ENCODE measurements around the gene PIGV. TPM values are rescaled to one million over a fixed set of nuclear protein-coding genes. Genes with fewer than 3 reads are reported as not detected.

PIGV gene
- total RNA-seq, 1 experiment from 2014 or later, result 13.2 TPM

DNA sequence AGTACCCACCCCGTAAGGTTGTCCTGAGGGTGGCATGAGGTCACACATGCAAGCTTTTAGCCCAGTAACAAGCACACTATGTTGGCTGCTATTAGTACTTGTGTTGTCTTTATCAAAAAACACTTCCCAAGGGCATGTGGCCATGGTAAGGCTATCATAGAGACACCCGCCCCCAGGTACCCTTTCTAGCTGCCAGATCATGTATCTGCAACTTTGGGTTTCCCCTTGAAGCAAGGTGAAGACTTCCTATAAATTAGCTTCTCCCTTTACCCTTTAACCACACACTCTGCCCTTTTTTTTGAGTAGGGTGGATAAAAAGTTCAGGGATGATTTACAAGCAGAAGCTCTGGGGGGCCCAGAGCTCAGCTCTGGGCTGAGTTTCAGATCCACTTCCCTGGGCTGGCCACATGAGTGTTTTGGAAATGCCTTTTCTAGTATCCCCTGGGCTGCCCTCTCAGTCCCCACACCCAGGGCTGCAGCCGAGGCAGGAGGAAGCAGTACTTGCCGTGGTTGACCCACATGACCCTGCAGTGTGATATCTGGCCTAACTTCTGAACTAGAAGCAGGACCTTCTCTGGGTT, 40.8 kb downstream of the PIGV start:
- no peaks in the 10 kb centered on the region for H3K9me2 ChIP-seq (ENCODE audit: insufficient read depth)
- TF ChIP-seq EZH2phosphoT487 (IDR thresholded peaks at IDR 0.05; ENCODE audit: borderline replicate concordance) (no peak), SRF (IDR thresholded peaks at IDR 0.05; ENCODE audit: low read depth) (no peak), JUND (IDR thresholded peaks at IDR 0.05) (no peak), ZNF274 (IDR thresholded peaks at IDR 0.05; ENCODE audit: low read depth, low read length) (no peak), CEBPB (IDR thresholded peaks at IDR 0.05; ENCODE audit: low read depth) (no peak), SIN3A (IDR thresholded peaks at IDR 0.05; ENCODE audit: low read depth) (no peak), ELF1 (IDR thresholded peaks at IDR 0.05; ENCODE audit: borderline replicate concordance, low read depth) (no peak), FOSL1 (IDR thresholded peaks at IDR 0.05; ENCODE audit: low read depth) (no peak), EZH2 (IDR thresholded peaks at IDR 0.05) (no peak), RAD21 (IDR thresholded peaks at IDR 0.05; ENCODE audit: low read depth) (no peak), ZFX (IDR thresholded peaks at IDR 0.05) (no peak), POLR2AphosphoS5 (IDR thresholded peaks at IDR 0.05; ENCODE audit: low read depth, low read length) (no peak), TCF7L2 (IDR thresholded peaks at IDR 0.05; ENCODE audit: borderline replicate concordance, extremely low read depth, insufficient read depth, insufficient read length) (no peak), YY1 (IDR thresholded peaks at IDR 0.05; ENCODE audit: extremely low read depth, insufficient replicate concordance, low read depth, low read length) (no peak)
- TF ChIP-seq, protein P1, sequence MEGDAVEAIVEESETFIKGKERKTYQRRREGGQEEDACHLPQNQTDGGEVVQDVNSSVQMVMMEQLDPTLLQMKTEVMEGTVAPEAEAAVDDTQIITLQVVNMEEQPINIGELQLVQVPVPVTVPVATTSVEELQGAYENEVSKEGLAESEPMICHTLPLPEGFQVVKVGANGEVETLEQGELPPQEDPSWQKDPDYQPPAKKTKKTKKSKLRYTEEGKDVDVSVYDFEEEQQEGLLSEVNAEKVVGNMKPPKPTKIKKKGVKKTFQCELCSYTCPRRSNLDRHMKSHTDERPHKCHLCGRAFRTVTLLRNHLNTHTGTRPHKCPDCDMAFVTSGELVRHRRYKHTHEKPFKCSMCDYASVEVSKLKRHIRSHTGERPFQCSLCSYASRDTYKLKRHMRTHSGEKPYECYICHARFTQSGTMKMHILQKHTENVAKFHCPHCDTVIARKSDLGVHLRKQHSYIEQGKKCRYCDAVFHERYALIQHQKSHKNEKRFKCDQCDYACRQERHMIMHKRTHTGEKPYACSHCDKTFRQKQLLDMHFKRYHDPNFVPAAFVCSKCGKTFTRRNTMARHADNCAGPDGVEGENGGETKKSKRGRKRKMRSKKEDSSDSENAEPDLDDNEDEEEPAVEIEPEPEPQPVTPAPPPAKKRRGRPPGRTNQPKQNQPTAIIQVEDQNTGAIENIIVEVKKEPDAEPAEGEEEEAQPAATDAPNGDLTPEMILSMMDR (IDR thresholded peaks at IDR 0.05 in 2 of 3, conservative IDR thresholded peaks at IDR 0.05 in 1 of 3; ENCODE audit: borderline replicate concordance in 1 of 3, insufficient read depth in 1 of 3, low read depth in 2 of 3, low read length in 2 of 3), result no peak
- TF ChIP-seq, protein P2, sequence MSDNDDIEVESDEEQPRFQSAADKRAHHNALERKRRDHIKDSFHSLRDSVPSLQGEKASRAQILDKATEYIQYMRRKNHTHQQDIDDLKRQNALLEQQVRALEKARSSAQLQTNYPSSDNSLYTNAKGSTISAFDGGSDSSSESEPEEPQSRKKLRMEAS (IDR thresholded peaks at IDR 0.05), result no peak
- no peaks in the 10 kb centered on the region for H3K9me3 ChIP-seq (ENCODE audit: control insufficient read depth in 1 of 2, insufficient read depth in 1 of 2, low read depth in 1 of 2, low read length in 2 of 2)
- H3K27ac ChIP-seq (ENCODE audit: low read depth, low read length), result no peak overlapping the region
- H3K27me3 ChIP-seq (ENCODE audit: insufficient read depth, low read length), result no peaks in the 10 kb centered on the region
- RAD21 ChIA-PET (ENCODE audit: low non-redundant PET in 1 of 2, low total read pairs in 2 of 2, uncharacterized antibody in 2 of 2, unreplicated experiment in 2 of 2), result no interaction called here
- H4K20me1 ChIP-seq (ENCODE audit: insufficient read depth), result no peaks in the 10 kb centered on the region
- DNase-seq (ENCODE audit: low read depth, low spot score) (no peak), ATAC-seq (no peak)
- TSS peak; percentile 21 for BruUV-seq (replicated peaks)
- POLR2A ChIA-PET, result no interaction called here
- H3K4me2 ChIP-seq (ENCODE audit: low read length), result peak overlapping the region; percentile 37; the same call in 1 of the 2 replicates
- H3K4me3 ChIP-seq (replicated peaks in 1 of 2; ENCODE audit: low read depth in 1 of 2, low read length in 2 of 2), result no peak overlapping the region
- intact Hi-C loops (cut with micrococcal nuclease), result no loop called here
- H2AFZ ChIP-seq (ENCODE audit: low read depth, low read length, poor library complexity, severe bottlenecking), result no peak overlapping the region
- H3K4me1 ChIP-seq (ENCODE audit: control insufficient read depth in 1 of 2, insufficient read depth in 2 of 2, low read length in 2 of 2), result peaks cover 23 to 43% of the 10 kb centered on the region in 2 experiments
- H3K79me2 ChIP-seq (ENCODE audit: insufficient read depth, low read length), result peaks cover 54% of the 10 kb centered on the region
- CTCF ChIA-PET, result no interaction called here
- H3K9ac ChIP-seq (ENCODE audit: low read length), result no peak overlapping the region
- peaks cover 14 to 25% of the 10 kb centered on the region in 2 experiments for H3K36me3 ChIP-seq (ENCODE audit: control insufficient read depth in 1 of 2, insufficient read depth in 2 of 2, low read length in 2 of 2)

Data from HCT116 (cell line).